ENCODE data around the gene ARID5B.
A peak's percentile ranks its signal among the peaks of the same experiment; 100 is the strongest.

The ARID5B gene

DNA sequence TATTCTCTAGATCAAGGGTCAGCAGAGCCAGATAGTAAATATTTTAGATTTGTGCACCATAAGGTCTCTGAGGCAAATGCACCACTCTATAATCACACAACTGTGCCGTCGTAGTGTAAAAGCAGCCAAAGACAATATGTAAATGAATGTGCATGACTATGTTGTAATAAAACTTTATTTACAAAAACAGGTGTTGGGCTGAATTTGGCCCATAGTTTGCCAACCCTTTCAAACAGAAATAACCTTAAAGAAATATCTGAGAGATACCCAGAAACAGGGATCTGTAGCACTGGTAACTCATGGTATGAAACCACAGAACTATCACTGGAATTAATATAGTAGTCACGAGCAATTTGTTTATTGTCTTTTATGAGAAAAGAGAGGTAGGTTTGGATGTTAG lies 86.0 kb downstream of the ARID5B start:
- TF ChIP-seq, protein P1, sequence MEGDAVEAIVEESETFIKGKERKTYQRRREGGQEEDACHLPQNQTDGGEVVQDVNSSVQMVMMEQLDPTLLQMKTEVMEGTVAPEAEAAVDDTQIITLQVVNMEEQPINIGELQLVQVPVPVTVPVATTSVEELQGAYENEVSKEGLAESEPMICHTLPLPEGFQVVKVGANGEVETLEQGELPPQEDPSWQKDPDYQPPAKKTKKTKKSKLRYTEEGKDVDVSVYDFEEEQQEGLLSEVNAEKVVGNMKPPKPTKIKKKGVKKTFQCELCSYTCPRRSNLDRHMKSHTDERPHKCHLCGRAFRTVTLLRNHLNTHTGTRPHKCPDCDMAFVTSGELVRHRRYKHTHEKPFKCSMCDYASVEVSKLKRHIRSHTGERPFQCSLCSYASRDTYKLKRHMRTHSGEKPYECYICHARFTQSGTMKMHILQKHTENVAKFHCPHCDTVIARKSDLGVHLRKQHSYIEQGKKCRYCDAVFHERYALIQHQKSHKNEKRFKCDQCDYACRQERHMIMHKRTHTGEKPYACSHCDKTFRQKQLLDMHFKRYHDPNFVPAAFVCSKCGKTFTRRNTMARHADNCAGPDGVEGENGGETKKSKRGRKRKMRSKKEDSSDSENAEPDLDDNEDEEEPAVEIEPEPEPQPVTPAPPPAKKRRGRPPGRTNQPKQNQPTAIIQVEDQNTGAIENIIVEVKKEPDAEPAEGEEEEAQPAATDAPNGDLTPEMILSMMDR (IDR thresholded peaks at IDR 0.05; ENCODE audit: low read depth, low read length) = no peak
- no peak for DNase-seq (ENCODE audit: extremely low read depth, low read depth)

DNA sequence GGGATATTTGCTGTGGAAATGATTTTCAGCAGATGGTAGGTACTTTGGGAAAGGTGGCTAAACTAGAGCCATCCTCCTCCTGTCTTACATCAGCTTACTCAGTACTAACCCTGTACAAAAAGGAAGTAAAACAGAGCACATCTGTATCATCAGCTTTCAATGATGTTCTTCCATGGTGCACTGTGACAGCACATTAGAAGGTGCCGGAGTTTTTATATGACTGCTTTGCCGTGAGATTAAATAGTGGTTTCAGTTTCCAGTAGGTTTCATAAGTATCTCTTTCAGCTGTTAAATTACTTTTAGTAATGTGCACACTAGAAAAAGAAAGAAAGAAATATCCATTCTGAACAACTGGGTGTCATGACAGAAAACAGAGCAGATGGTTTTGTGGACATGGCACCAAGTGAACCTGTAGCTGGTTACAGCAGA lies 86.5 kb downstream of the ARID5B start:
- no peak for DNase-seq (ENCODE audit: extremely low read depth, low read depth)
- TF ChIP-seq, protein P1 (IDR thresholded peaks at IDR 0.05; ENCODE audit: low read depth, low read length) = no peak

DNA sequence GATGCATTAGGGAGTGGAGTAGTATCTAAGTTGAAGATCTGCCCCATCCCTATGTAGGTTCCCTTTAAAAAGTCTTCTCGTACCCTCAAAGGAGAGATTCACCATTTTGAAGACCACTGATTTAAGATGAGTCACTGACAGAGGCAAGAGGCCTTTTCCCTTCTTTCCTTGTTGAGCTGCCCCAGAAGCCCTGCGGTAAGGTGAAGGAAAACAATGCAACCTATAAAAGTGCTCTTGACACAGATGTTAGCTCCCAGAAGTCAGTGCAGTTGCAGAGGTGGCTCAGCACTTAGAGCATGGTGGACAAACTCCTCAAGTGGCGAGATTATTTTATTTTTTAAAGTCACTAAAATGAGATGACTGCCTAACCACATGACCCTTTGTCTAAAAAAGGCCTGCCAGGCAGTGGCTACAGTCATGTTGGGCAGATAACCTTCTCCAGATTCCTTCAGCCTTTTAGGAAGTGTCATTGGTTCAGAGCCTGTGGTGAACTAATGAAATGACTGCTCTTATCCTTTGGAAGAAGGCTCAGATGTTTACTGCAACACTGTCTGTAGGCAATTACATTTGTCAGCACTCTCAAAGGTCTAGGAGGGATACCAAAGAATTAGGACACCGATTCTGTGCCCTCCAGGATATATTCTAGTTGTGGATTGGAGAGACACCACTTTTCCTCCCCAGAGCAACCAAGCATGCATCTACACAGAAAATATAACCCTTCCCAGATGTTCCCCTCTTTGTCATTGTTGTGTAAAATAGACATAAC lies 88.7 kb downstream of the ARID5B start:
- TF ChIP-seq, protein P1 (IDR thresholded peaks at IDR 0.05; ENCODE audit: low read depth, low read length) = no peak
- DNase-seq (ENCODE audit: extremely low read depth, low read depth) = no peak

DNA sequence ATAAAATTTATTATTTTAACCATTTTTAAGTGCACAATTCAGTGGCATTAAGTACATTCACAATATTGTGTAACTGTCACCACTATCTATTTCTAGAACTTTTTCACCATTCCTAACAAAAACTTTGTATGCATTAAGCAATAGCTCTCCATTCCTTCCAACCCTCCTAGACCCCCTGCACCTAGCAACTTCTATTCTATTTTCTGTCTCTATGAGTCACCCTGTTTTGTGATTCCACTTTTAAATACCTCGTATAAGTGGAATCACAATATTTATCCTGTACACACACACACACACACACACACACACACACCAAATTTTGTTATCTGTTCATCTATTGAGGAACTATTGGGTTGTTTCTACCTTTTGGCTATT lies 89.2 kb downstream of the ARID5B start:
- TF ChIP-seq, protein P1 (IDR thresholded peaks at IDR 0.05; ENCODE audit: low read depth, low read length) = no peak
- no peak for DNase-seq (ENCODE audit: extremely low read depth, low read depth)

DNA sequence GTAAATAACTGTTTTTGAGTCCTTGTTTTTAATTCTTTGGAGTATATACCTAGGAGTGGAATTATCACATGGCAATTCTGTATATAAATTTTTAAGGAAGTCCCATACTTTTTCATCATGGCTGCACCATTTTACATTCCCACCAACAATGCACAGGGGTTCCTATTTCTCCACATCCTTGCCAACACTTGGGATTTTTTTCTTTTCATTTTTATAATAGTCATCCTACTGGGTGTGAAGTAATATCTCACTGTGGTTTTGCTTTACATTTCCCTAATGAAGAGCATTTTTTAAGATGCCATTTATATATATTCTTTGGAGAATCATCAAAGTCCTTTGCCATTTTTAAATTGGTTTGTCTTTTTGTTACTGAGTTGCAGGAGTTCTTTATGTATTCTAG lies 89.7 kb downstream of the ARID5B start:
- TF ChIP-seq, protein P1 (IDR thresholded peaks at IDR 0.05; ENCODE audit: low read depth, low read length) = no peak
- no peak for DNase-seq (ENCODE audit: extremely low read depth, low read depth)

DNA sequence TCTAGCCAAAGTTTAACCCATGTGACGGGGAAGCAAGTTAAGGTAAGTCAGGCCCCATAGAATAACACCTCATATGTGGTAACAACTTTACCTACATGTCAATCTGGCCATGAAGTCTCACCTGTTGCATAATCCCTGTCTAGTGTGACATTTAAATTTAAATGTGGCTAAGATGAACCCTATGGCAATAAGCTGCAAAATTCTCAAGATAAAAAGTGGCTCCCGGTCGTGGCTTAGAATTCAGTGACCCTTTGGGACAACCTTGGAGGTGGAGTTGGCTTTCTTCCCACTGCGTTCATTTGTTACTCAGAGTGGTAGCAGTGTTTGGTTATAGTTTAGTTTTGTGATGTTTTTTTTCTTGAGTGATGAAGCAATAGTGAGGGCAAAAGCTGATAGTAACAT lies 90.6 kb downstream of the ARID5B start:
- TF ChIP-seq, protein P1 (IDR thresholded peaks at IDR 0.05; ENCODE audit: low read depth, low read length) = no peak
- no peak for DNase-seq (ENCODE audit: extremely low read depth, low read depth)

DNA sequence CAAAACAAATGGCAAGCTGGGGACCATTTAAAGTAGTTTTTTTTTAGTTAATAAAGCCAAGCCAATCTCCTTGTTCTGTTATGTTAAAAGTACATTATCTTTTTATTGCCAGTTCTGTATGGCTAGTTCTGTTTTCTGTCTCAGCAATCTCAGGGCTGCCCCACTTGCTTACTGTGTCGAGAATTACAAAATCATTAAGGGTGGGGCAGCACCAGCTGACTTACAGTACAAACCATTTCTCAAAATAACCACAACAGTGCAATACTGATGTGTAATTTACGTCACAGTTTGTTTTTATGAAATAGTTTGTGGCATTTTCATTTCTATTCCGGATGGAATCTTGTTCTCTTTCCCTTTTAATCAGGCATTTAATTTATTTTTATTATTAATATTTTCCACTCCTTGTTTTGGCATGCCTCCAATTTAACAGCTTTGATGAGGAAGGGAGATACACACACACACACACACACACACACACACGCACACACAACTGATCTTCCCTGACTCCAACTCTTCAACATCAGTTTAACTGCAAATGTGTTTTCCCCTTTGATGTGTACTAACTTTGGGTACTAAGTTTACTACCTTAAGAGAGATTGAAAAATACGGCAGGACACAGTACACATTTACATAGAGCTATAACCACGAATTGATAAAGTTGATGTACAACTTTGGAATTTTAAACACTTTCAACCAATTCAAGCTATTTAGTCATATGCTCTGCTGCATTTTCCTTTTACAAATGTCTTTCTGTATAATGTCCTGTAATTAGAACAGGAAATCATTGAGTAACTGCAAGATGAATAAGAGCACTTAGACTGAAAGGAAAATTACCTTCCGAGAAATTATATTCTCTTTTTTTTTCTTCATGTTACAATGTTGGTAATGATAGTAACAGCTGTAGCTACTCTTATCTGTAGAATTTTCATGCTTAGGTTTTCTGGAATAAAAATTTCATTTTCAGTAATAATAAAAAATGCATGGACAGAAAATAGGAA lies 91.5 kb downstream of the ARID5B start:
- TF ChIP-seq, protein P1 (IDR thresholded peaks at IDR 0.05; ENCODE audit: low read depth, low read length) = no peak
- DNase-seq (ENCODE audit: extremely low read depth, low read depth) = peak; percentile 86
